Activated naive CD4-positive, alpha-beta T cell treated with anti-CD3 and anti-CD28 coated beads, Interleukin-2, amount 50 U/mL, for 72 hours (primary cell): ENCODE measurements around the gene POU2AF3. TPM values are rescaled to one million over a fixed set of nuclear protein-coding genes. Genes with fewer than 3 reads are reported as not detected.
"Not testable (repeated sequence)": the region's sequence is repeated elsewhere in the genome, so short reads cannot be mapped to it uniquely, and the experiment has no call there.

ENCODE experiments used
- ATAC-seq, 2 donors: fragments of 150-1000 bp; cut with Tn5 transposase; 2 replicates each; pipeline ENCODE4 v1.10.0; 2021; ENCODE audit warnings: mild to moderate bottlenecking in 2 of 2, moderate library complexity in 2 of 2
- DNase-seq, 2 donors: peaks; one replicate each; pipeline ENCODE4 v3.0.0; 2021 to 2022; ENCODE audit warnings: low spot score in 2 of 2
- H3K27ac Mint-ChIP-seq, 2 donors: one replicate each; pipeline ENCODE4 v1.8.0; 2022; ENCODE audit warnings: mild to moderate bottlenecking in 2 of 2, mixed read lengths in 2 of 2
- H3K36me3 Mint-ChIP-seq, 2 donors: one replicate each; pipeline ENCODE4 v1.8.0; 2022; ENCODE audit warnings: mixed read lengths in 2 of 2
- H3K9me3 Mint-ChIP-seq, 2 donors: one replicate each; pipeline ENCODE4 v1.8.0; 2022; ENCODE audit warnings: mixed read lengths in 2 of 2
- total RNA-seq, 2 donors: library from RNA; stranded (reverse); gene quantifications; one replicate each; pipeline ENCODE4 v1.2.3, GENCODE V29; 2022

POU2AF3 gene
- total RNA-seq, 2 donors from 2014 or later = not detected

- Mint-ChIP-seq H3K36me3 (no peaks in the 10 kb centered on the region), H3K9me3 (peaks cover 0 to 4% of the 10 kb centered on the region in 2 donors), H3K27ac (no peak overlapping the region)
- no peak for DNase-seq
- ATAC-seq = no peak
These were observed 12.4 kb downstream of the POU2AF3 start for GRCh38 chr11:111310723-111311122.

GRCh38 chr11:111312076-111312475, 13.7 kb downstream of the POU2AF3 start:
- ATAC-seq (no peak), DNase-seq (no peak)
- no peak overlapping the region for H3K27ac Mint-ChIP-seq
- peaks cover 0 to 4% of the 10 kb centered on the region in 2 donors for H3K9me3 Mint-ChIP-seq
- H3K36me3 Mint-ChIP-seq = no peaks in the 10 kb centered on the region

GRCh38 chr11:111319296-111319695, 20.9 kb downstream of the POU2AF3 start:
- peaks cover 0 to 3% of the 10 kb centered on the region in 2 donors for H3K9me3 Mint-ChIP-seq
- H3K27ac Mint-ChIP-seq = no peak overlapping the region
- ATAC-seq = no peak
- H3K36me3 Mint-ChIP-seq = no peaks in the 10 kb centered on the region
- no peak for DNase-seq

GRCh38 chr11:111320199-111320598, 21.9 kb downstream of the POU2AF3 start:
- not testable (repeated sequence) for H3K36me3 Mint-ChIP-seq, H3K9me3 Mint-ChIP-seq, H3K27ac Mint-ChIP-seq, DNase-seq, ATAC-seq

- Mint-ChIP-seq H3K9me3 (no peaks in the 10 kb centered on the region), H3K27ac (no peak overlapping the region), H3K36me3 (no peaks in the 10 kb centered on the region)
- DNase-seq (no peak), ATAC-seq (no peak)
These were observed 22.6 kb downstream of the POU2AF3 start for GRCh38 chr11:111320728-111321568.

- DNase-seq (no peak), ATAC-seq (no peak)
- no peaks in the 10 kb centered on the region for H3K9me3 Mint-ChIP-seq
- H3K27ac Mint-ChIP-seq = no peak overlapping the region
- no peaks in the 10 kb centered on the region for H3K36me3 Mint-ChIP-seq
These were observed 24.2 kb downstream of the POU2AF3 start for GRCh38 chr11:111322534-111322933.

GRCh38 chr11:111324277-111324720, 26.0 kb downstream of the POU2AF3 start:
- Mint-ChIP-seq H3K27ac (no peak overlapping the region), H3K36me3 (no peaks in the 10 kb centered on the region), H3K9me3 (no peaks in the 10 kb centered on the region)
- ATAC-seq = no peak
- no peak for DNase-seq

GRCh38 chr11:111325259-111325658, 26.9 kb downstream of the POU2AF3 start:
- DNase-seq (no peak), ATAC-seq (no peak)
- H3K27ac Mint-ChIP-seq = no peak overlapping the region
- H3K36me3 Mint-ChIP-seq = no peaks in the 10 kb centered on the region
- no peaks in the 10 kb centered on the region for H3K9me3 Mint-ChIP-seq

GRCh38 chr11:111326824-111327223, 28.5 kb downstream of the POU2AF3 start:
- H3K36me3 Mint-ChIP-seq = no peaks in the 10 kb centered on the region
- DNase-seq (no peak), ATAC-seq (no peak)
- H3K9me3 Mint-ChIP-seq = no peaks in the 10 kb centered on the region
- H3K27ac Mint-ChIP-seq = no peak overlapping the region

- Mint-ChIP-seq H3K36me3 (no peaks in the 10 kb centered on the region), H3K27ac (no peak overlapping the region), H3K9me3 (no peaks in the 10 kb centered on the region)
- DNase-seq (no peak), ATAC-seq (no peak)
These were observed 29.7 kb downstream of the POU2AF3 start for GRCh38 chr11:111327908-111328624.

GRCh38 chr11:111329306-111330204, 31.2 kb downstream of the POU2AF3 start:
- Mint-ChIP-seq H3K36me3 (no peaks in the 10 kb centered on the region), H3K9me3 (no peaks in the 10 kb centered on the region), H3K27ac (no peak overlapping the region)
- ATAC-seq = no peak
- DNase-seq = no peak

- H3K9me3 Mint-ChIP-seq = no peaks in the 10 kb centered on the region
- no peak overlapping the region for H3K27ac Mint-ChIP-seq
- no peak for DNase-seq
- no peak for ATAC-seq
- no peaks in the 10 kb centered on the region for H3K36me3 Mint-ChIP-seq
These were observed 32.0 kb downstream of the POU2AF3 start for GRCh38 chr11:111330234-111330893.

- H3K27ac Mint-ChIP-seq = no peak overlapping the region
- no peak for ATAC-seq
- no peaks in the 10 kb centered on the region for H3K9me3 Mint-ChIP-seq
- H3K36me3 Mint-ChIP-seq = no peaks in the 10 kb centered on the region
- DNase-seq = no peak
These were observed 33.5 kb downstream of the POU2AF3 start for GRCh38 chr11:111331711-111332479.

- Mint-ChIP-seq H3K9me3 (peaks cover 5 to 6% of the 10 kb centered on the region in 2 donors), H3K36me3 (peaks cover 5 to 6% of the 10 kb centered on the region in 2 donors), H3K27ac (peak overlapping the region in 1 of 2 donors; percentile 19)
- DNase-seq = no peak
- ATAC-seq = no peak
These were observed 36.5 kb downstream of the POU2AF3 start for GRCh38 chr11:111334532-111335502.

- Mint-ChIP-seq H3K27ac (no peak overlapping the region), H3K36me3 (peaks cover 7 to 11% of the 10 kb centered on the region in 2 donors), H3K9me3 (peaks cover 5 to 9% of the 10 kb centered on the region in 2 donors)
- DNase-seq (no peak), ATAC-seq (no peak)
These were observed 37.2 kb downstream of the POU2AF3 start for GRCh38 chr11:111335549-111335948.
